GM12801 (cell line): ENCODE measurements around the gene KCNIP3.

ENCODE experiments used
- CTCF ChIP-seq: IDR thresholded peaks from one replicate; pipeline ENCODE4 v1.5.1; 2011; ENCODE audit warnings: control low read depth; ENCODE audit not compliant: insufficient read length; ENCODE audit errors: extremely low read depth

The KCNIP3 gene

DNA sequence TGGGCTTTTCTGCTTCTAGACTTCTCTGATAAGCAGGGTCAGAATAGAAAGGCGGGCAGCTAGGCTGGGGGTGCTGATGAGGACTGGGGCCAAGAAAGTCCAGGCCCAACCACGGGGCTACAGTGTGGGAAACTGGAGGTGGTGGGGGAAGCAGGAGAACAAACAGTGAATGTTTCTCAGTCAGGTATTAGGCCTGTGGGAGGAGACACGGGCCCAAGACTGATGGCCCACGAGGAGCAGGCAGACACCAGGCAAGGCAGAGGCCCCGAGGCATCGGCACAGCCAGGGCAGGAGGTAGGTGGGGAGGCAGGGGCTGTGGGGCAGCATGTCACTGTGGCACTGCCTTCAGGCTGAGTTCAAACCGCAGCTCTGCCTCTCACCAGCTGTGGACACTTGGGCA lies 40.7 kb downstream of the KCNIP3 start:
- TF ChIP-seq CTCF = no peak

DNA sequence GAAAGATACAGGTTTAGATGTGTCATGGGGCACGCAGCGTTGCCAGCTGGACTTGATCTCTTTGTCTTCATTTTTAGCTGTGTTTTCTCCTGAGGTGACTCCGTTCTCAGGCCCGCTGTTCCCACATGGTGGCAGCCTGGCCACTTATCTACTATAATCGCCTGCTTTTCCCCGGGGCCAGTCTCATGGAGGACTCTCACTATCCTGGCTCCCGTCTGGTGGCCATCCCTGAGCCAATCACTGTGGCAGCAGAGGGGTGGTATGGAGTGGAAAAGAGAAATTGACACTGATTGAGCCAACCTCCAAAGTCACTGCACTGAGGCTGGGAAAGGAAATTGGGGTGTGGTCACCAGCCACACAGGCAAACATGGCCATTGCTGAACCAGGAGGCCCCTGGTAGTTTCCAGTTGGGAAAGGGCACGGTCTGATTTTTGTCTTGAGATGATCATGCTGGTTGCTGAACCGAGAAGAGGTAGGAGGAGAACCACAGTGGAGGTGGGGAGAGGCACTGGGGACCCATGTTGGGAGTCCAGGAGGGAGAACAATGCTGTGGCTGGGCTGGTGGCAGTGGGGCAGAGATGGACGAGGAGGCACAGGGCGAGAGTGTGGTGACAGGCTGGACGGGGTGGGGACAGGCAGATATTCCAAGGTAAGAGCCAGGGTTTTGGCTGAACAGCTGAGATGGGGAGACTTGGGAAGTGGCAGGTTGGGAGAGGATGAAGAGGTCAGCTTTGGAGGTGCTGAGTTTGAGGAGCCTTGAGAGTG lies 45.6 kb downstream of the KCNIP3 start:
- no peak for TF ChIP-seq CTCF

DNA sequence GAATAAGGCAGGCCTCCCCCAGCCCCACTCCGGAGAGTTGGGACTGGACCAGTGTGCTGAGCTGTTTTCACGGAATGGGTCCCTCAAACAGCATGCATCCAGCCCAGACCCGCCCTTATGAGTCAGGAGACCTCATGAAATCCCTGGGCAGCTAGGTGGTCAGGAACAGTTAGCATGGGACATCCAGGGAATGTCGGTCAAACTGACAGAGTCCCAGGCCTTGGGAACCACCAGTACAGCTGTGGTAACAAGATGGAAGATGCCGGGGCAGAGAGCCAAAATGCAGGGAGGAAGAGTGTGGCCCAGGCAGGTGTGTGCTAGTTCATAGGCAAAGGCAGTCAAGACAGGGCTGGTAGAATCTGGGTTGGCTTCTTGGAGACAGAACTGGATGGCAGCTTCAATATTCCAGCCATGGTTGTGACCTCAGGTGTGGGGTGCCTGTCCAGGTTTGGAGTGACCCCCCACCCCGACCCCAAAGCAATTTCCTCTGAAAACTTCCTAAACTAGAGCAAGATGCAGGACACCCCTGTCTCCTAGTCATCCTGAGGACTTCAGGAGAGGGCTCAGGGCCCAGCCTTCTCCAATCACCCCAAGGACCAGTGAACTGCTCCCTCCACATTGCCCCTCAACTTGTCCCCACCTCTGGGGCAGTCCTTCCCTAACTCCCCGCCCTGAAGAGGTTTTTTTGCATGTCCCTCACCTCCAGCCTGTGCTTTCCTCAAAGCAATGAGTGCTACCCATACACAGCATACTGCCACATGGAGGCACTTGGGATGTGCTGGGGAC lies 46.5 kb downstream of the KCNIP3 start:
- TF ChIP-seq CTCF = no peak

- TF ChIP-seq CTCF = no peak
These were observed 47.1 kb downstream of the KCNIP3 start for GRCh38 chr2:95344215-95344583.

- TF ChIP-seq CTCF = no peak
These were observed 47.5 kb downstream of the KCNIP3 start for GRCh38 chr2:95344656-95345055.

- TF ChIP-seq CTCF = no peak
These were observed 48.0 kb downstream of the KCNIP3 start for GRCh38 chr2:95345081-95345562.

- no peak for TF ChIP-seq CTCF
These were observed 48.5 kb downstream of the KCNIP3 start for GRCh38 chr2:95345563-95346230.
